ENCODE results near the gene CABP1. TPM values are rescaled to one million over a fixed set of nuclear protein-coding genes. Genes with fewer than 3 reads are reported as not detected.

CABP1 gene
- total and polyA plus RNA-seq, 9 of the 15 experiments (the other 6 are each of a cell fraction or from before 2014, with no cell fraction given), result not detected

DNA sequence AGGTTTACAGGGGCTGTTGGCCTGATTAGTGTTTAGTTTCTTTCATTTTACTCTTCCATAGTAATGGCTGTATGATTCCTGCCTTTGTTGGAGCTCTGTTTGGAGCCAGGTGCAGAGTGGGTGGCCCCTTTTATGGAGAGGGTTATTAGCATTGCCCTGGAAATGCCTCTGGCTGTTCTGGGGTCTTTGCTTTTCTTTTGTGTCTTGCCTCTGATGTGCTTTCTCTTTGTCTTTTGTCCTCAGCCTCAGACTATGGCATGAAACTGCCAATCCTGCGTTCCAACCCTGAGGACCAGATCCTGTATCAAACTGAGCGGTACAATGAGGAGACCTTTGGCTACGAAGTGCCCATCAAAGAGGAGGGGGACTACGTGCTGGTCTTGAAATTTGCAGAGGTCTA, 53.4 kb downstream of the CABP1 start:
- ChIA-PET CTCF (ENCODE audit: low intra/inter-chr PET ratio) (no interaction called here), POLR2A (no interaction called here)
- intact Hi-C loops (cut with micrococcal nuclease), result no loop called here
- Histone ChIP-seq H3K4me2 (ENCODE audit: insufficient read depth, low read length) (no peak overlapping the region), H3K4me3 (no peak overlapping the region), H3K79me2 (ENCODE audit: control insufficient read depth, insufficient read depth, low read length) (peaks cover 45% of the 10 kb centered on the region), H2AFZ (ENCODE audit: low read depth, low read length) (no peak overlapping the region), H4K20me1 (replicated peaks; ENCODE audit: control insufficient read depth, insufficient read depth, low read length) (peaks cover 14% of the 10 kb centered on the region), H3K27ac (ENCODE audit: extremely low read depth, low read depth, low read length) (no peak overlapping the region), H3K9ac (ENCODE audit: insufficient read depth in 1 of 2, low read depth in 2 of 2, low read length in 2 of 2) (no peak overlapping the region), H3K4me1 (replicated peaks in 1 of 2; ENCODE audit: control insufficient read depth in 2 of 2, insufficient read depth in 2 of 2, low read length in 2 of 2) (peaks cover 6 to 16% of the 10 kb centered on the region in 2 experiments; a peak in 2 of 5 replicates), H3K9me3 (replicated peaks; ENCODE audit: control insufficient read depth, insufficient read depth, low read depth, low read length) (no peaks in the 10 kb centered on the region), H3K27me3 (ENCODE audit: control insufficient read depth in 2 of 2, insufficient read depth in 2 of 2, low read length in 2 of 2) (no peaks in the 10 kb centered on the region), H3K9me1 (ENCODE audit: control insufficient read depth, insufficient read depth, low read length) (no peaks in the 10 kb centered on the region), H3K36me3 (ENCODE audit: control insufficient read depth, insufficient read depth, low read length) (peaks cover 82% of the 10 kb centered on the region)
- no peak for ATAC-seq
- no peak for FAIRE-seq
- in situ Hi-C loops (cut with MboI), result no loop called here
- TF ChIP-seq FOXA3 (CRISPR knock-in tag; conservative IDR thresholded peaks at IDR 0.05 in 1 of 2, IDR thresholded peaks at IDR 0.05 in 1 of 2) (no peak), POLR2A (conservative IDR thresholded peaks at IDR 0.05) (no peak), KHSRP (IDR thresholded peaks at IDR 0.05) (no peak)
- BruUV-seq (replicated peaks), result no TSS peak
- 95% methylated on average over 3 of the region's 4 CpGs for WGBS (ENCODE audit: insufficient coverage, low coverage, missing lambda C conversion rate)
- no peak for DNase-seq (ENCODE audit: extremely low read depth in 1 of 4, low spot score in 3 of 4)

DNA sequence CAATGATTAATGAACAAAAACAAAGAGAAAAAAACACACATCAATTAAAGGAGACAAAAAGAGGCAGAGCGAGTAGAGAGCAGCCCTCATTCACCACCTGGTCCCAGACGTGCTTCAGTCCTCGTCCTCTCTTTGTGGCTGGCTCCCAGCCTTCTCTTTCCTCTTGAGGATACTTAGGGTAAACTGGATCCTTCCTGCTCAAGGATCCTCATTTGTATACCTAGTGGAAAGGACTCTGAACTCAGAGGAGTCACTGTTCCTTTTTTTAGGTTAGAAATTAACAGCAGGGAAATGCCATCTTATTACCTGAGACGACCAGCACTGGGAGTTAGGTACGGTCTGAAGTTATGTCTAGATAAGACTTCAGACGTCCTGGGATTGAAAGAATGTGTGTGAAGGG, 56.2 kb downstream of the CABP1 start:
- Histone ChIP-seq H3K4me3 (no peak overlapping the region), H3K9me1 (ENCODE audit: control insufficient read depth, insufficient read depth, low read length) (no peaks in the 10 kb centered on the region), H2AFZ (ENCODE audit: low read depth, low read length) (no peak overlapping the region), H3K4me1 (replicated peaks in 1 of 2; ENCODE audit: control insufficient read depth in 2 of 2, insufficient read depth in 2 of 2, low read length in 2 of 2) (0 out of 5 replicates have a peak, but pooled peaks cover 0 to 6% of the 10 kb centered on the region in 2 experiments), H3K9me3 (replicated peaks; ENCODE audit: control insufficient read depth, insufficient read depth, low read depth, low read length) (no peaks in the 10 kb centered on the region), H4K20me1 (replicated peaks; ENCODE audit: control insufficient read depth, insufficient read depth, low read length) (no peaks in the 10 kb centered on the region), H3K4me2 (ENCODE audit: insufficient read depth, low read length) (no peak overlapping the region), H3K27me3 (ENCODE audit: control insufficient read depth in 2 of 2, insufficient read depth in 2 of 2, low read length in 2 of 2) (no peaks in the 10 kb centered on the region), H3K9ac (ENCODE audit: insufficient read depth in 1 of 2, low read depth in 2 of 2, low read length in 2 of 2) (no peak overlapping the region), H3K79me2 (ENCODE audit: control insufficient read depth, insufficient read depth, low read length) (peaks cover 18% of the 10 kb centered on the region), H3K36me3 (ENCODE audit: control insufficient read depth, insufficient read depth, low read length) (peaks cover 93% of the 10 kb centered on the region), H3K27ac (ENCODE audit: extremely low read depth, low read depth, low read length) (no peak overlapping the region)
- no TSS peak for BruUV-seq (replicated peaks)
- no peak for FAIRE-seq
- DNase-seq (ENCODE audit: extremely low read depth in 1 of 4, low spot score in 3 of 4), result no peak
- POLR2A ChIA-PET, result interaction anchor here (3.5 kb wide), 1 partner anchor 12 kb away, joined by 24 read pairs; the partner anchor contains the start of gene UNC119B
- intact Hi-C loops (cut with micrococcal nuclease), result no loop called here
- in situ Hi-C loops (cut with MboI), result no loop called here
- CTCF ChIA-PET (ENCODE audit: low intra/inter-chr PET ratio), result no interaction called here
- WGBS (ENCODE audit: insufficient coverage, low coverage, missing lambda C conversion rate), result 70% methylated on average over 6 of the region's 6 CpGs
- no peak for ATAC-seq
- TF ChIP-seq POLR2AphosphoS2 (IDR thresholded peaks at IDR 0.05; ENCODE audit: low read length) (no peak), NR2C1 (IDR thresholded peaks at IDR 0.05) (no peak), NR2C1 (tag; IDR thresholded peaks at IDR 0.05) (no peak), FOXJ3 (CRISPR knock-in tag; IDR thresholded peaks at IDR 0.05) (no peak), ZNF121 (CRISPR knock-in tag; conservative IDR thresholded peaks at IDR 0.05) (no peak), CHCHD3 (CRISPR knock-in tag; IDR thresholded peaks at IDR 0.05) (no peak), ARID4B (CRISPR knock-in tag; IDR thresholded peaks at IDR 0.05) (no peak), MAZ (CRISPR knock-in tag; conservative IDR thresholded peaks at IDR 0.05 in 1 of 2, IDR thresholded peaks at IDR 0.05 in 1 of 2) (no peak), PML (IDR thresholded peaks at IDR 0.05; ENCODE audit: low read length) (no peak)
